Keratinocyte (primary cell): ENCODE results near the gene TGFBRAP1.

Experiments used
- CTCF ChIP-seq, 3 experiments: IDR thresholded peaks in 1 of 3; conservative IDR thresholded peaks in 1 of 3; optimal IDR thresholded peaks in 1 of 3; 2 replicates in 2 of 3; 3 replicates in 1 of 3; pipeline versions ENCODE3 to v1.5.1; 2011; ENCODE audit warnings: low read length in 3 of 3, mild to moderate bottlenecking in 3 of 3, moderate library complexity in 2 of 3, control low read depth in 1 of 3, inconsistent platforms in 1 of 3; ENCODE audit not compliant: insufficient read depth in 2 of 3; ENCODE audit errors: extremely low read depth in 1 of 3
- EZH2 ChIP-seq: IDR thresholded peaks from one replicate; pipeline ENCODE4 v1.6.1; 2012; ENCODE audit warnings: inconsistent platforms, mild to moderate bottlenecking, low read length, moderate library complexity

- TF ChIP-seq CTCF (optimal IDR thresholded peaks at IDR 0.05 in 1 of 3, IDR thresholded peaks at IDR 0.05 in 1 of 3, conservative IDR thresholded peaks at IDR 0.05 in 1 of 3; ENCODE audit: extremely low read depth in 1 of 3, insufficient read depth in 2 of 3, low read length in 3 of 3) (no peak), EZH2 (no peak)
Measured at GRCh38 chr2:105254531-105255210, 74.9 kb downstream of the TGFBRAP1 start.
